ENCODE data around the gene F13A1. TPM values are rescaled to one million over a fixed set of nuclear protein-coding genes. Genes with fewer than 3 reads are reported as not detected.

F13A1 gene
- total RNA-seq, 4 donors from 2014 or later, result 28.8 to 303 (median 117) TPM

- 82 to 89% methylated on average over 3 to 5 of the region's 5 CpGs for WGBS, 2 donors (ENCODE audit: low coverage in 1 of 2)
- ATAC-seq, result no peak
- H3K9me3 ChIP-seq, result no peaks in the 10 kb centered on the region
- H3K36me3 ChIP-seq, result no peaks in the 10 kb centered on the region
- H3K27ac ChIP-seq, result no peak overlapping the region
- peaks cover 59% of the 10 kb centered on the region for H3K27me3 ChIP-seq
- H3K4me1 ChIP-seq, result no peaks in the 10 kb centered on the region
- no peak for TF ChIP-seq POLR2AphosphoS5 (IDR thresholded peaks at IDR 0.05)
- TF ChIP-seq POLR2A (IDR thresholded peaks at IDR 0.05), result no peak
- no peak for TF ChIP-seq CTCF (IDR thresholded peaks at IDR 0.05)
- TF ChIP-seq EP300 (IDR thresholded peaks at IDR 0.05), result no peak
- no peak overlapping the region for H3K4me3 ChIP-seq
These were observed 2.9 kb upstream of the F13A1 start for GRCh38 chr6:6323352-6323751.

- no peak for TF ChIP-seq POLR2A (IDR thresholded peaks at IDR 0.05)
- TF ChIP-seq POLR2AphosphoS5 (IDR thresholded peaks at IDR 0.05), result no peak
- TF ChIP-seq CTCF (IDR thresholded peaks at IDR 0.05), result no peak
- no peak for TF ChIP-seq EP300 (IDR thresholded peaks at IDR 0.05)
- 23 to 30% methylated on average over 2 to 4 of the region's 4 CpGs for WGBS, 2 donors (ENCODE audit: low coverage in 1 of 2)
- no peaks in the 10 kb centered on the region for H3K4me1 ChIP-seq
- H3K36me3 ChIP-seq, result no peaks in the 10 kb centered on the region
- no peak overlapping the region for H3K27ac ChIP-seq
- ATAC-seq, result no peak
- no peaks in the 10 kb centered on the region for H3K9me3 ChIP-seq
- no peak overlapping the region for H3K4me3 ChIP-seq
- H3K27me3 ChIP-seq, result peaks cover 73% of the 10 kb centered on the region
These were observed 439 bp upstream of the F13A1 start for GRCh38 chr6:6320901-6321300.

DNA sequence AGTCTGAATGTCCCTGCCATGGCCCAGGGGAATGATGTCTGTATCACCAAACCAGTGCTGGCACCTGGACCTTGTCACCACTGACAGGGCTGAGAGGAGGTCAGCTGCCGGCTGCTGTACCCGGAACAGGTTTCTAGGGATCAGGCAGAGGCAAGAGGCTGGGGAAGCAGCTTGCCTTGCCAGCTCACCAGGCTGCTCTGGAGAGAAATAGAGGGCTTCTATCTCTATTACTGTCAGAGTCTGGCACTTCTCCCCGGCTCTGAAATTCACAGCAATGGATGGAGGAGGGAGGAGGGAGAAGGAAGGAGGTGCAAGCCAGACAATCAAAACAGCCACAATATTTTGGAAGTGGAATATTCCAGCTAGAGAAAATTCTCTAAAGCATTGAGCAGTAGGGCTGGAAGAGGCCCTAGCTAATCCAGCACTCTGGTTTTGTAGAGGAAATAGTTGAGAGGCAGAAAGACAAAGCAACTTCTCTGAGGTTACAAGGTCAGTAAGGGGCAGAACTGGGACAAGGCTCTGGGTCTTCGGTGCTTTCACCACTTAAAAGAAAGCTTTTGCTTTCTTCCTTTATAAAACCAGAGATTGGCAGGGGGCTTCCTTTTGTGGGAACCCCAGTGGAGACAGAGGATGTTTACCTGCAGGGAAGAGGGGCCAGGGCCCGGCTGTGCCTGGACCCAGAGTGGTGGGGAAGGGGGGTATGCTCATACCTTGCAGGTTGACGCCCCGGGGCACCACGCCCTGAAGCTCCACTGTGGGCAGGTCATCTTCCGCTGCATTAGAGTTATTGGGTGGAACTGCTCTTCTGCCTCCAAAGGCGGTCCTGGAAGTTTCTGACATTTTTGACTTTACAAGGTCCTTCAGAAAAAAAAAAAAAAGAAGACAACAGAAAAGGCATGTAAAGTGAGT is 2.4 kb downstream of the F13A1 start:
- TF ChIP-seq CTCF (IDR thresholded peaks at IDR 0.05), result no peak
- TF ChIP-seq POLR2AphosphoS5 (IDR thresholded peaks at IDR 0.05), result no peak
- TF ChIP-seq POLR2A (IDR thresholded peaks at IDR 0.05), result no peak
- no peak for TF ChIP-seq EP300 (IDR thresholded peaks at IDR 0.05)
- Histone ChIP-seq H3K4me3 (peak overlapping the region in 1 of 2 donors; percentile 42), H3K27me3 (peaks cover 59% of the 10 kb centered on the region), H3K36me3 (no peaks in the 10 kb centered on the region), H3K9me3 (no peaks in the 10 kb centered on the region), H3K4me1 (no peaks in the 10 kb centered on the region), H3K27ac (peak overlapping the region in 1 of 4 donors; percentile 25)
- no peak for ATAC-seq
- 19 to 24% methylated on average over 2 to 4 of the region's 10 CpGs for WGBS, 2 donors (ENCODE audit: low coverage in 1 of 2)

DNA sequence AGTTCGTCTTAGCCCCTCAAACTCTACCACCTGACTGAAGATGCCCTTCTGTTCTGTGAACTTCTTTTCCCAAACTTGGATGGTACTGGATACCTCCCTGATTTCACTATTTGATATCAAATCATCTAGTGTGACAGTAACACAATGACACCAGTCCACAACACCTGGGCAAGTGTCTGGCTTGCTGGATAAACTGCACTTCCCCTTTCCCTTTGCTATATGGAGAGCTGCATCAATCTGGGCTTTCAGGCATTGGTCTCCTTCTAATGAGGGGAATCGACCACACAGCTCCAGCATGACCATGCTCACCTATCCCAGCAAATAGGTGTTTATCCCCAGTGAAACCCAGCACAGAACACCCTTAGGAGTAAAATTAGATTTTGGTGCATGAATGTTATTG is 3.1 kb downstream of the F13A1 start:
- no peak for ATAC-seq
- Histone ChIP-seq H3K27ac (no peak overlapping the region), H3K4me1 (no peaks in the 10 kb centered on the region), H3K4me3 (peak overlapping the region in 1 of 2 donors; percentile 42), H3K9me3 (no peaks in the 10 kb centered on the region), H3K36me3 (no peaks in the 10 kb centered on the region), H3K27me3 (peaks cover 55% of the 10 kb centered on the region)
- 71% methylated on average over 1 of the region's 2 CpGs; no CpG with 5 or more reads in 1 of the 2 donors for whole genome bisulfite sequencing, 2 donors (ENCODE audit: low coverage in 1 of 2)
- TF ChIP-seq EP300 (IDR thresholded peaks at IDR 0.05), result no peak
- no peak for TF ChIP-seq POLR2A (IDR thresholded peaks at IDR 0.05)
- no peak for TF ChIP-seq CTCF (IDR thresholded peaks at IDR 0.05)
- no peak for TF ChIP-seq POLR2AphosphoS5 (IDR thresholded peaks at IDR 0.05)

DNA sequence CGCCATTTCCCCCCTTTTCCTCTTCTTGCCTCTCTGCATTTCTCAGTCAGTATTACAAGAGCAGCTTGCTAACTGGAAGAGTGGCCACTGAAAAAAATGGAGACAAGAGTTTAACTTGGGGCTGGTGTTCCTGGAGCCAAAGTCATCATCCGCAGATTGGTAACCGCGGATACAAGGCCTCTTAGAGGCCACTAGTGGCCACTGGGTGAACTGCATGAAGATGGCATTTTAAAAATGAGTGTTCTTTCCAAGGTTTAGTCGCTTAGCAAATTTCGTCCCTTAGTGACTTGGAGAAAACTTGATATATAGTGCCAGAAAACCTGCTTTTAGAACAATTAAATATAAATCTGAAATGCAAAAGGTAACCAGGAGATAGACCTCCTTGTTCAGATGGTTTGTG is 4.8 kb downstream of the F13A1 start:
- 3 to 18% methylated on average over 5 to 6 of the region's 6 CpGs for WGBS, 2 donors (ENCODE audit: low coverage in 1 of 2)
- H3K9me3 ChIP-seq, result no peaks in the 10 kb centered on the region
- no peak for ATAC-seq
- peaks cover 40% of the 10 kb centered on the region for H3K27me3 ChIP-seq
- H3K4me3 ChIP-seq, result no peak overlapping the region
- TF ChIP-seq CTCF (IDR thresholded peaks at IDR 0.05), result peak; percentile 57 to 71 (median 70)
- TF ChIP-seq POLR2AphosphoS5 (IDR thresholded peaks at IDR 0.05), result no peak
- no peak for TF ChIP-seq POLR2A (IDR thresholded peaks at IDR 0.05)
- no peaks in the 10 kb centered on the region for H3K4me1 ChIP-seq
- no peaks in the 10 kb centered on the region for H3K36me3 ChIP-seq
- no peak overlapping the region for H3K27ac ChIP-seq

Measured in gastroesophageal sphincter (tissue), 4 donors.